Measurements from ENCODE around the gene NPAS3.

NPAS3 gene

GRCh38 chr14:33184587-33184986 lies 245.9 kb downstream of the NPAS3 start:
- H3K9me3 ChIP-seq (ENCODE audit: insufficient read depth, low read depth, low read length): no peaks in the 10 kb centered on the region
- H3K4me1 ChIP-seq (ENCODE audit: insufficient read depth, low read length): no peaks in the 10 kb centered on the region
- H3K9ac ChIP-seq (ENCODE audit: low read depth, low read length): no peak overlapping the region
- no peaks in the 10 kb centered on the region for H3K27me3 ChIP-seq (ENCODE audit: insufficient read depth, low read length)
- H3K4me3 ChIP-seq (ENCODE audit: low read length): no peak overlapping the region
- no peak overlapping the region for H3K27ac ChIP-seq (ENCODE audit: low read depth, low read length)
- H3K36me3 ChIP-seq (ENCODE audit: insufficient read depth, low read length): no peaks in the 10 kb centered on the region
- WGBS: 84% methylated on average over 2 of the region's 2 CpGs

GRCh38 chr14:33186656-33187055 lies 248.0 kb downstream of the NPAS3 start:
- H3K36me3 ChIP-seq (ENCODE audit: insufficient read depth, low read length): no peaks in the 10 kb centered on the region
- no peaks in the 10 kb centered on the region for H3K4me1 ChIP-seq (ENCODE audit: insufficient read depth, low read length)
- H3K27ac ChIP-seq (ENCODE audit: low read depth, low read length): no peak overlapping the region
- H3K9me3 ChIP-seq (ENCODE audit: insufficient read depth, low read depth, low read length): no peaks in the 10 kb centered on the region
- H3K4me3 ChIP-seq (ENCODE audit: low read length): no peak overlapping the region
- H3K9ac ChIP-seq (ENCODE audit: low read depth, low read length): no peak overlapping the region
- H3K27me3 ChIP-seq (ENCODE audit: insufficient read depth, low read length): no peaks in the 10 kb centered on the region

GRCh38 chr14:33188880-33189279 lies 250.2 kb downstream of the NPAS3 start:
- H3K4me1 ChIP-seq (ENCODE audit: insufficient read depth, low read length): no peaks in the 10 kb centered on the region
- no peaks in the 10 kb centered on the region for H3K27me3 ChIP-seq (ENCODE audit: insufficient read depth, low read length)
- 95% methylated on average over 2 of the region's 2 CpGs for WGBS
- no peaks in the 10 kb centered on the region for H3K36me3 ChIP-seq (ENCODE audit: insufficient read depth, low read length)
- no peak overlapping the region for H3K27ac ChIP-seq (ENCODE audit: low read depth, low read length)
- no peak overlapping the region for H3K4me3 ChIP-seq (ENCODE audit: low read length)
- no peaks in the 10 kb centered on the region for H3K9me3 ChIP-seq (ENCODE audit: insufficient read depth, low read depth, low read length)
- no peak overlapping the region for H3K9ac ChIP-seq (ENCODE audit: low read depth, low read length)

- Histone ChIP-seq H3K4me1 (ENCODE audit: insufficient read depth, low read length) (no peaks in the 10 kb centered on the region), H3K27me3 (ENCODE audit: insufficient read depth, low read length) (no peaks in the 10 kb centered on the region), H3K9ac (ENCODE audit: low read depth, low read length) (no peak overlapping the region), H3K4me3 (ENCODE audit: low read length) (no peak overlapping the region), H3K9me3 (ENCODE audit: insufficient read depth, low read depth, low read length) (no peaks in the 10 kb centered on the region), H3K36me3 (ENCODE audit: insufficient read depth, low read length) (no peaks in the 10 kb centered on the region), H3K27ac (ENCODE audit: low read depth, low read length) (no peak overlapping the region)
Observed at GRCh38 chr14:33191855-33192254, 253.2 kb downstream of the NPAS3 start.

GRCh38 chr14:33194551-33194950 lies 255.9 kb downstream of the NPAS3 start:
- no peaks in the 10 kb centered on the region for H3K4me1 ChIP-seq (ENCODE audit: insufficient read depth, low read length)
- H3K36me3 ChIP-seq (ENCODE audit: insufficient read depth, low read length): no peaks in the 10 kb centered on the region
- WGBS: 97% methylated on average over 4 of the region's 4 CpGs

GRCh38 chr14:33198684-33199083 lies 260.0 kb downstream of the NPAS3 start:
- Histone ChIP-seq H3K9ac (ENCODE audit: low read depth, low read length) (no peak overlapping the region), H3K9me3 (ENCODE audit: insufficient read depth, low read depth, low read length) (peaks cover 10% of the 10 kb centered on the region; the same call in 1 of the 2 replicates), H3K27me3 (ENCODE audit: insufficient read depth, low read length) (no peaks in the 10 kb centered on the region), H3K27ac (ENCODE audit: low read depth, low read length) (no peak overlapping the region), H3K4me1 (ENCODE audit: insufficient read depth, low read length) (no peaks in the 10 kb centered on the region), H3K4me3 (ENCODE audit: low read length) (no peak overlapping the region), H3K36me3 (ENCODE audit: insufficient read depth, low read length) (no peaks in the 10 kb centered on the region)
- 97% methylated on average over 25 of the region's 25 CpGs for WGBS

More at GRCh38 chr14:33194551-33194950, 255.9 kb downstream of the NPAS3 start:
- Histone ChIP-seq H3K27me3 (ENCODE audit: insufficient read depth, low read length) (no peaks in the 10 kb centered on the region), H3K9ac (ENCODE audit: low read depth, low read length) (no peak overlapping the region), H3K9me3 (ENCODE audit: insufficient read depth, low read depth, low read length) (peaks cover 10% of the 10 kb centered on the region; the same call in 1 of the 2 replicates), H3K4me3 (ENCODE audit: low read length) (no peak overlapping the region), H3K27ac (ENCODE audit: low read depth, low read length) (no peak overlapping the region)

- no peaks in the 10 kb centered on the region for H3K27me3 ChIP-seq (ENCODE audit: insufficient read depth, low read length)
- H3K27ac ChIP-seq (ENCODE audit: low read depth, low read length): no peak overlapping the region
- peaks cover 10% of the 10 kb centered on the region; the same call in 1 of the 2 replicates for H3K9me3 ChIP-seq (ENCODE audit: insufficient read depth, low read depth, low read length)
- H3K4me1 ChIP-seq (ENCODE audit: insufficient read depth, low read length): no peaks in the 10 kb centered on the region
- H3K36me3 ChIP-seq (ENCODE audit: insufficient read depth, low read length): no peaks in the 10 kb centered on the region
- no peak overlapping the region for H3K9ac ChIP-seq (ENCODE audit: low read depth, low read length)
- 71% methylated on average over 1 of the region's 2 CpGs for WGBS
- H3K4me3 ChIP-seq (ENCODE audit: low read length): no peak overlapping the region
Observed at GRCh38 chr14:33201116-33201515, 262.4 kb downstream of the NPAS3 start.

- Histone ChIP-seq H3K36me3 (ENCODE audit: insufficient read depth, low read length) (no peaks in the 10 kb centered on the region), H3K9me3 (ENCODE audit: insufficient read depth, low read depth, low read length) (no peaks in the 10 kb centered on the region), H3K4me3 (ENCODE audit: low read length) (no peak overlapping the region), H3K27me3 (ENCODE audit: insufficient read depth, low read length) (no peaks in the 10 kb centered on the region), H3K27ac (ENCODE audit: low read depth, low read length) (no peak overlapping the region), H3K4me1 (ENCODE audit: insufficient read depth, low read length) (no peaks in the 10 kb centered on the region), H3K9ac (ENCODE audit: low read depth, low read length) (no peak overlapping the region)
- WGBS: 76% methylated on average over 5 of the region's 5 CpGs
Observed at GRCh38 chr14:33206981-33207380, 268.3 kb downstream of the NPAS3 start.

GRCh38 chr14:33207467-33208017 lies 268.9 kb downstream of the NPAS3 start:
- Histone ChIP-seq H3K9me3 (ENCODE audit: insufficient read depth, low read depth, low read length) (no peaks in the 10 kb centered on the region), H3K4me3 (ENCODE audit: low read length) (no peak overlapping the region), H3K36me3 (ENCODE audit: insufficient read depth, low read length) (no peaks in the 10 kb centered on the region), H3K27ac (ENCODE audit: low read depth, low read length) (no peak overlapping the region), H3K9ac (ENCODE audit: low read depth, low read length) (no peak overlapping the region), H3K27me3 (ENCODE audit: insufficient read depth, low read length) (no peaks in the 10 kb centered on the region), H3K4me1 (ENCODE audit: insufficient read depth, low read length) (no peaks in the 10 kb centered on the region)
- 92% methylated on average over 1 of the region's 1 CpG for WGBS

GRCh38 chr14:33210311-33210710 lies 271.6 kb downstream of the NPAS3 start:
- no peak overlapping the region for H3K27ac ChIP-seq (ENCODE audit: low read depth, low read length)
- no peak overlapping the region for H3K4me3 ChIP-seq (ENCODE audit: low read length)
- no peaks in the 10 kb centered on the region for H3K27me3 ChIP-seq (ENCODE audit: insufficient read depth, low read length)
- H3K9ac ChIP-seq (ENCODE audit: low read depth, low read length): no peak overlapping the region
- H3K4me1 ChIP-seq (ENCODE audit: insufficient read depth, low read length): no peaks in the 10 kb centered on the region
- no peaks in the 10 kb centered on the region for H3K36me3 ChIP-seq (ENCODE audit: insufficient read depth, low read length)
- H3K9me3 ChIP-seq (ENCODE audit: insufficient read depth, low read depth, low read length): no peaks in the 10 kb centered on the region

- Histone ChIP-seq H3K9ac (ENCODE audit: low read depth, low read length) (no peak overlapping the region), H3K36me3 (ENCODE audit: insufficient read depth, low read length) (no peaks in the 10 kb centered on the region), H3K27me3 (ENCODE audit: insufficient read depth, low read length) (no peaks in the 10 kb centered on the region), H3K9me3 (ENCODE audit: insufficient read depth, low read depth, low read length) (no peaks in the 10 kb centered on the region), H3K27ac (ENCODE audit: low read depth, low read length) (no peak overlapping the region), H3K4me1 (ENCODE audit: insufficient read depth, low read length) (no peaks in the 10 kb centered on the region), H3K4me3 (ENCODE audit: low read length) (no peak overlapping the region)
- WGBS: 100% methylated on average over 1 of the region's 2 CpGs
Observed at GRCh38 chr14:33218026-33218425, 279.3 kb downstream of the NPAS3 start.

- no peak overlapping the region for H3K4me3 ChIP-seq (ENCODE audit: low read length)
- H3K27me3 ChIP-seq (ENCODE audit: insufficient read depth, low read length): no peaks in the 10 kb centered on the region
- H3K4me1 ChIP-seq (ENCODE audit: insufficient read depth, low read length): no peaks in the 10 kb centered on the region
- no peaks in the 10 kb centered on the region for H3K9me3 ChIP-seq (ENCODE audit: insufficient read depth, low read depth, low read length)
- no peak overlapping the region for H3K27ac ChIP-seq (ENCODE audit: low read depth, low read length)
- WGBS: 94% methylated on average over 4 of the region's 4 CpGs
- no peaks in the 10 kb centered on the region for H3K36me3 ChIP-seq (ENCODE audit: insufficient read depth, low read length)
- no peak overlapping the region for H3K9ac ChIP-seq (ENCODE audit: low read depth, low read length)
Observed at GRCh38 chr14:33219957-33220356, 281.3 kb downstream of the NPAS3 start.

Data from HUES64 (cell line).